Activated B cell treated with CpG ODN at 0.5 μM for 24 hours (primary cell): Measurements from ENCODE around the gene PTTG1. TPM values are rescaled to one million over a fixed set of nuclear protein-coding genes. Genes with fewer than 3 reads are reported as not detected.

Source experiments
- ATAC-seq: fragments of 200-7000 bp; cut with Tn5 transposase; one replicate; pipeline ENCODE4 v1.10.0; 2021; ENCODE audit warnings: low read depth, mild to moderate bottlenecking, moderate library complexity
- CTCF ChIA-PET: fragments of 350-600 bp; sonication (Branson Sonifier 250); formaldehyde crosslinking; loops from one replicate; lab custom pipeline; 2021; ENCODE audit warnings: antibody characterized with exemption; lab: Charles Lee
- POLR2A ChIA-PET: fragments of 350-600 bp; sonication (Branson Sonifier 250); formaldehyde crosslinking; loops from one replicate; lab custom pipeline; 2021; ENCODE audit warnings: antibody characterized with exemption; lab: Charles Lee
- DNase-seq: peaks from one replicate; pipeline ENCODE4 v3.0.0; 2022
- H3K27ac Mint-ChIP-seq: one replicate; pipeline ENCODE4 v1.8.0; 2020; ENCODE audit warnings: mixed read lengths
- H3K27me3 Mint-ChIP-seq: one replicate; pipeline ENCODE4 v1.8.0; 2021; ENCODE audit warnings: mixed read lengths
- H3K36me3 Mint-ChIP-seq: one replicate; pipeline ENCODE4 v1.8.0; 2021; ENCODE audit warnings: low read depth, mixed read lengths
- H3K4me1 Mint-ChIP-seq: one replicate; pipeline ENCODE4 v1.8.0; 2021; ENCODE audit warnings: mixed read lengths
- H3K4me3 Mint-ChIP-seq: one replicate; pipeline ENCODE4 v1.8.0; 2020; ENCODE audit warnings: mild to moderate bottlenecking, mixed read lengths
- H3K9me3 Mint-ChIP-seq: one replicate; pipeline ENCODE4 v1.8.0; 2020; ENCODE audit warnings: mixed read lengths
- CTCF ChIP-seq: fragments of 200-600 bp; IDR thresholded peaks from one replicate; pipeline ENCODE4 v1.8.0; 2022; ENCODE audit warnings: antibody characterized with exemption, mild to moderate bottlenecking
- intact Hi-C: fragments of 100-400 bp; cut with micrococcal nuclease; formaldehyde crosslinking; loops from one replicate; pipeline ENCODE4 v1.15.1; 2024
- total RNA-seq: library from RNA; stranded (reverse); gene quantifications from 2 replicates; pipeline ENCODE4 v1.2.3, GENCODE V29; 2022

The PTTG1 gene
- total RNA-seq, 1 donor from 2014 or later = 16.8 TPM

- Mint-ChIP-seq H3K4me1 (peaks cover 10% of the 10 kb centered on the region), H3K9me3 (no peaks in the 10 kb centered on the region), H3K4me3 (peak overlapping the region; percentile 88), H3K36me3 (peaks cover 29% of the 10 kb centered on the region), H3K27ac (no peak overlapping the region), H3K27me3 (no peaks in the 10 kb centered on the region)
- ChIA-PET CTCF (no interaction called here), POLR2A (interaction anchor here (1.2 to 1.9 kb wide), 2 partner anchors 20 to 69 kb away, joined by 3 to 10 read pairs; partner anchors contain the start of gene SLU7)
- DNase-seq (no peak), ATAC-seq (no peak)
- no peak for TF ChIP-seq CTCF
- intact Hi-C loops = no loop called here
Measured at GRCh38 chr5:160398806-160399205, 22.8 kb upstream of the PTTG1 start.

- peaks cover 10% of the 10 kb centered on the region for H3K4me1 Mint-ChIP-seq
- ChIA-PET POLR2A (interaction anchor here (0.7 to 1.9 kb wide), 4 partner anchors 19 to 180 kb away, joined by 3 to 10 read pairs (median 3); partner anchors contain the start of genes PTTG1 and SLU7), CTCF (no interaction called here)
- H3K27me3 Mint-ChIP-seq = no peaks in the 10 kb centered on the region
- H3K27ac Mint-ChIP-seq = peak within 1 kb of the TSS; percentile 59
- ATAC-seq (peak; percentile 80), DNase-seq (peak; percentile 55)
- H3K36me3 Mint-ChIP-seq = peaks cover 38% of the 10 kb centered on the region
- intact Hi-C loops = loop anchor here (2.0 kb wide), 2 partner anchors 19 to 29 kb away; partner anchors contain the start of genes C1QTNF2 and SLU7
- H3K4me3 Mint-ChIP-seq = peak within 1 kb of the TSS; percentile 88
- H3K9me3 Mint-ChIP-seq = no peaks in the 10 kb centered on the region
- TF ChIP-seq CTCF = no peak
Measured at GRCh38 chr5:160399402-160400353, 22.0 kb upstream of the PTTG1 start, which contains the start of gene FAM200C. Gene FAM200C, minus strand, starts transcription at chr5:160400054. Its CDS starts 4,564 bp downstream, at chr5:160395490.

GRCh38 chr5:160418561-160419457, 2.8 kb upstream of the PTTG1 start, which contains the start of gene SLU7:
Gene SLU7, minus strand, starts transcription at chr5:160419081. Its CDS starts 3,787 bp downstream, at chr5:160415294.
- Mint-ChIP-seq H3K4me3 (peak within 1 kb of the TSS; percentile 91), H3K27ac (peak within 1 kb of the TSS; percentile 90), H3K27me3 (no peaks in the 10 kb centered on the region), H3K4me1 (peaks cover 72% of the 10 kb centered on the region), H3K36me3 (peaks cover 34% of the 10 kb centered on the region), H3K9me3 (no peaks in the 10 kb centered on the region)
- intact Hi-C loops = loop anchor here (1.0 to 2.0 kb wide), 5 partner anchors 15 to 300 kb away; partner anchors contain the start of genes FAM200C and PWWP2A
- ChIA-PET CTCF (interaction anchor here (0.9 to 3.4 kb wide), 4 partner anchors 15 to 42 kb away, joined by 3 to 24 read pairs (median 4); no protein-coding TSS in a partner anchor), POLR2A (interaction anchor here (0.5 to 3.4 kb wide), 25 partner anchors 10 to 1749 kb away, joined by 3 to 73 read pairs (median 5); partner anchors contain the start of genes C1QTNF2, EBF1, FAM200C and PWWP2A)
- ATAC-seq (peak; percentile 81), DNase-seq (peak; percentile 88)
- TF ChIP-seq CTCF = no peak

GRCh38 chr5:160419458-160420330, 2.0 kb upstream of the PTTG1 start:
- H3K9me3 Mint-ChIP-seq = no peaks in the 10 kb centered on the region
- H3K27ac Mint-ChIP-seq = peak overlapping the region; percentile 90
- peak overlapping the region; percentile 91 for H3K4me3 Mint-ChIP-seq
- intact Hi-C loops = loop anchor here (1.0 to 2.0 kb wide), 5 partner anchors 15 to 300 kb away; partner anchors contain the start of genes FAM200C and PWWP2A
- H3K36me3 Mint-ChIP-seq = peaks cover 32% of the 10 kb centered on the region
- POLR2A ChIA-PET = interaction anchor here (0.5 to 3.4 kb wide), 24 partner anchors 9 to 1749 kb away, joined by 3 to 73 read pairs (median 4); partner anchors contain the start of genes C1QTNF2, EBF1, FAM200C and PWWP2A
- peaks cover 80% of the 10 kb centered on the region for H3K4me1 Mint-ChIP-seq
- H3K27me3 Mint-ChIP-seq = no peaks in the 10 kb centered on the region
- ATAC-seq (no peak), DNase-seq (no peak)
- CTCF ChIA-PET = interaction anchor here (0.9 to 3.4 kb wide), 5 partner anchors 14 to 48 kb away, joined by 3 to 24 read pairs (median 4); no protein-coding TSS in a partner anchor
- no peak for TF ChIP-seq CTCF
